Measurements from ENCODE around the gene PLEKHG3.
"Not testable (repeated sequence)": the region's sequence is repeated elsewhere in the genome, so short reads cannot be mapped to it uniquely, and the experiment has no call there.

The PLEKHG3 gene

DNA sequence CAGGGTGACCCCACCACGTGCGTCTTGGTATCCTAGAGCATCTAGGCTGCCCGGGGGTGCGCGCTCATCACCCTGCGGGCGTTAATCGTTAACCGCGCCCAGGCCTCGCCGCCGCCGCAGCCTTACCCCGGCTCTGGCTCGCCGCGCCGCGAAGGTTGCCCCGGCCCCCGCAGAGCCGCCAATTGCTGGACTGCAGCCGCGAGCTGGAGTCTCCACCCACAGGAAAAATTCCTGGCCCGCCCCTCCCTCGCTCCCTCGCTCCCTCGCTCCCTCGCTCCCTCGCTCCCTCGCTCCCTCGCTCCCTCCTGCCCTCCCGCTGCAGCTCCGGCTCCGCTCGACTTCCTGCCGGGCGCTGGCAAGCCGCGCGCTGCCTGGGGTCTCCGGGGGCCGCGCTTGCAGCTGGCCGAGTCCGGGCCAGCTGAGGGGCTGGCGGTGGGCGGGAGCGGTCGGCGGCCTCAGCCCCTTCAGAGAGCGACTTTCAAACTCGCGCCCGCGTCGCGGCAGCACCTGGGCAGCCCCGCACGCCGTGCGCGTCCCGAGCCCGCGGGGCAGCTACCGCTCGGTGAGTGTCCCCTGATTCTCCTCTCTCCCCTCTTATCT, at the start of gene PLEKHG3:
Gene PLEKHG3, plus strand, starts transcription at position 282 of the 600 bp plus-strand sequence. CDS start 23,208 bp downstream, outside the sequence.
- peak; percentile 43 for DNase-seq

DNA sequence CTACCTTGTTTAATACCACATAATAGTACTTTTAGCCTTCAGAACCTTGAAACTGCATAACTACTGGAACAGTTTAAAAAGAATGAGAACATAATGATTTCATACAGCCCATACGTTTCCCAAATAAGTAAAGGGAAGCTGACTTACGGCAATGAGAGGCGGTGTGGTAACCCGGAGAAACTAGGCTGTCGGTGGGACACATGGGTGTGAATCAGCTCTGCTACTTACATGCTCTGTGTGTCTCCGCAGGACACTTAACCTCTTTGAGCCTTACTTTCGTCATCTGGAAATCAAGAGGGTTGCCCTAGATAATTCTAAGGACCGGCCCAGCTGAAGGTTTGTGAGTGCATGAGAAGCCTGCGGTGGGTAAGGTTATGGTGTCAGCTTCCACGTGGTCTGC, 49.3 kb upstream of the PLEKHG3 start:
- no peak for DNase-seq

DNA sequence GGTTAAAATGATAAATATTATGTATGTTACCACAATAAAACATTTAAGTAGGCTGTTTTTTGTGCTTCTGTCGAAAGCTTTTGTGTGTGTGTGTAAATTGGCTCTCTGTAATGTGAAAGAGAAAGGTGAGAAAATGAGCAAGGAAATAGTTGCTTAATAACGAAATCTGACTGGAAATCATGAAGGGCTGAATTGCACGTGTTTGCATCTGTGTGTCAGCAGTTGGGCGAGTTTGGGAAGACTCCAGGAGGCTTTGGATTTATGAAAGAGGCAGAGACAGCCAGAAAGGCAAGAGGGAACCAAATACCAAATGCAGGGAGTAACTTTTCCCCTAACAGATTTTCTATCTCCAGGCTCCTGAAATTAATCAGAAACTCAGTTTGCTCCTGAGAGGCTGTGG, 47.2 kb upstream of the PLEKHG3 start:
- DNase-seq: no peak

DNA sequence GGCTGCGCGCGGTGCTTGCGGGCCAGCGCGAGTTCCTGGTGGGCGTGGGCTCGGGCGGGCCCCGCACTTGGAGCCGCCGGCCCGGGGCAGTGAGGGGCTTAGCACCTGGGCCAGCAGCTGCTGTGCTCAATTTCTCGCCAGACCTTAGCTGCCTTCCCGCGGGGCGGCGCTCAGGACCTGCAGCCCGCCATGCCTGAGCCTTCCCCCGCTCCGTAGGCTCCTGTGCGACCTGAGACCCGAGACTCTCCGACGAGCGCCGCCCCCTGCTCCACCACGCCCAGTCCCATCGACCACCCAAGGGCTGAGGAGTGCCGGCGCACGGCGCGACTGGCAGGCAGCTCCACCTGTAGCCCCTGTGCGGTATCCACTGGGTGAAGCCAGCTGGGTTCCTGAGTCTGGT, 46.0 kb upstream of the PLEKHG3 start:
- no peak for DNase-seq

DNA sequence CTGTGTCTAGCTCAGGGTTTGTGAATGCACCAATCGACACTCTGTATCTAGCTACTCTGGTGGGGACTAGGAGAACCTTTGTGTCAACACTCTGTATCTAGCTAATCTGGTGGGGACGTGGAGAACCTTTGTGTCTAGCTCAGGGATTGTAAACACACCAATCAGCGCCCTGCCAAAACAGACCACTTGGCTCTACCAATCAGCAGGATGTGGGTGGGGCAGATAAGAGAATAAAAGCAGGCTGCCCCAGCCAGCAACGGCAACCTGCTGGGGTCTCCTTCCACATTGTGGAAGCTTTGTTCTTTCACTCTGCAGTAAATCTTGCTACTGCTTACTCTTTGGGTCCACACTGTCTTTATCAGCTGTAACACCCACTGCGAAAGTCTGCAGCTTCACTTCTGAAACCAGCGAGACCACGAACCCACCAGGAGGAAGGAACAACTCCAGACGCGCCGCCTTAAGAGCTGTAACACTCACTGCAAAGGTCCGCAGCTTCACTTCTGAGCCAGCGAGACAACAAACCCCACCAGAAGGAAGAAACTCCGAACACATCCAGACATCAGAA, 45.4 kb upstream of the PLEKHG3 start:
- not testable (repeated sequence) for DNase-seq

DNA sequence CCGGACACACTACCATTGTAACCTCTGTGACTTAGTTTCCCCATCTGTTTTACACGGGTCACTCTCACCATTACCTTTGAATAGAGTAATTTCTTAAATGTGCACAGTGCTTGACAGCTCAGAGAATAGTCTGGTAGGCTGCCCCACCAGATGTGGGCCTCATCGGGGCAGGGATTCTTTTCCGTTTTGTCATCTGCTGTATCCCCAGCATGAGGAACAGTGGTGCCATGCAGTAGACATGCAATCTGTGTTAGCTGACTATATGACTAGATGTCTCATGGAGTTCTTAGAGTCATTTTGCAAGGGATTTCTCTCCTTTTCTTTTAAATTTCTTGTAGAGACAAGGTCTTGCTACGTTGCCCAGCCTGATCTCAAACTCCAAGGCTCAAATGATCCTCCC, 44.9 kb upstream of the PLEKHG3 start:
- DNase-seq: no peak

DNA sequence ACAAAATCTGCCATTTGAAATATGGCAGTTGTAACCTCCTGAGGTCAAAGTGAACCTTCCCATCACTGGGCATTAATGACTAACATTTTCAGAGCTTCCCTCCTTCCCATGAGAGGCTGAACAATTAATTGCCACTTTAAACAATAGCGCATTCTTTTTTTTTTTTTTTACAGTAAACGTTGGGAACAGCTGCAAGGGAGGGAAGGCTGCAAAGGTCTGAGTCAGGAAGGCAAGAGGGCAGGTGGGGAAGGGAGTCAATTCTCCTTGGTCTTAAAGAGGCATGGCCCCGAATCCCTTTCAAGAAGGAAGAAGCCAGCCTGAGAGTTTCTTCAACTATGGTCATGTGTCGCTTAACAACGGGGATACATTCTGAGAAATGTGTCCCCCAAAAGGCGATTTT, 41.0 kb upstream of the PLEKHG3 start:
- no peak for DNase-seq

DNA sequence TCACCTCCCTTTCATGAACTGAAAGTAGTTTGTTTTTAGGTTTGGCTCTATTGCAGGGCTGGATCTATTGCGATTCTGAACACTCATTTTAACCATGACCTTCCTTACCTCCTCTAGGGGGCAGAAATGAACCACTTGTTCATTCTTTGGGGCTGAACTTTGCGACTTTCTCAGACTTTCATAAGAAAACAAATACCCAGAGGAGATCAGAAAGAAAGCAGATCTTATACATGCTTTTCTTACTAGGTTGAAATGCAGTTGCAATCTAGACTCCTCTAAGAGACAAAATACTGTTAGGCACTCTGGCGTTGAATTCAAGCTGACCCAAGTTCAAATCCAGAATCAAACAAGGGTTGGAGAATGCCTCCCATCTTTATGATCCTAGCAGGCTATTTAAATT, 32.6 kb upstream of the PLEKHG3 start:
- DNase-seq: no peak

DNA sequence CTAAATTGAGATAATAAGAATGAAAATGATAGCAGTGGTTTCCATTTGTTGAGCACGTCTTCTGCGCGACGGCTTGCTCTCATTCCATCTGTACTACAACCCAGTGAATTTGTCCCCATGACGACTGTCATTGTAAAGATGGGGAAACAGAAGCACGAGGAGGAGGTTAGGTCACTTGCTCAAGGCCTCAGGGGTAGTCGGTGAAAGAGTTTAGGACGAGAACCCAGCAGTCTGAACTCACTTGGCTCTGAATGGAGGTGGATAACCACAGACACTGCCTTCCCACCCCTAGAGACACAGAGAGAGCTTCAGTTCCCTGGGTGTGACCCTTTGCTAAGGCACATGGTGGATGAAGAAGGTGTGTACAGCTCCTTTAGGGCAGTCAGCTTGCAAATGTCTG, 30.9 kb upstream of the PLEKHG3 start:
- DNase-seq: peak; percentile 23

DNA sequence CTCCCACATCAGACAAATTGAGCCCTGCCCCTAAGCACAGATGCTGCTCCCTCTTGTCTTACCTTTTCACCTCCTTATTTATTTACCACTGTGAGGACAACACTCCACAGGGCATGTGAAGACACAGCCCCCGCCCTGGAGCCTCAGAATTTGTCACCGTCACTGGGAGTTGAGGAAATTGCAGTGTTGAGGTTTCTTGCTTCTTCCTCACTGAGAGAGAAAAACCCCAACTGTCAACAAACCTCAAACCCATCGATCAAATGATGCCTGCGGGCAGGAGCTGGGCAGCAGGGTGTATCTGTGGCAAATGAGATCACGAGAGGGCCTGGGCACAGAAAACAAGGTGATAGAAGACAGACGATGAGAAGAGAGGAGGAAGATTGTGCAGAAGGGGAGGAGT, 30.5 kb upstream of the PLEKHG3 start:
- peak; percentile 45 for DNase-seq

DNA sequence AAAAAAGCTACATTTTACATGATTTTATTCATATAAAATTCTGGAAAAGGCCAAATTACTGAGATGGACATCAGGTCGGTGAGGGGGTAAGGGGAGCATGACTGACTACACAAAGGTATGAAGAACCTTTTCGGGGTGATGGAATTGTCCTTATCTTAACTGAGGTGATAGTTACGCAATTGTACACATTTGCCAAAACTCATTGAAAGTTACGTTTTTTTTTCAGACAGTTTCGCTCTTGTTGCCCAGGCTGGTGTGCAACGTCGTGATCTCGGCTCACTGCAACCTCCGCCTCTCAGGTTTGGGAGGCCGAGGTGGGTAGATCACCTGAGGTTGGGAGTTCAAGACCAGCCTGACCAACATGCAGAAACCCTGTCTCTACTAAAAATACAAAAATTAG, 29.4 kb upstream of the PLEKHG3 start:
- no peak for DNase-seq

DNA sequence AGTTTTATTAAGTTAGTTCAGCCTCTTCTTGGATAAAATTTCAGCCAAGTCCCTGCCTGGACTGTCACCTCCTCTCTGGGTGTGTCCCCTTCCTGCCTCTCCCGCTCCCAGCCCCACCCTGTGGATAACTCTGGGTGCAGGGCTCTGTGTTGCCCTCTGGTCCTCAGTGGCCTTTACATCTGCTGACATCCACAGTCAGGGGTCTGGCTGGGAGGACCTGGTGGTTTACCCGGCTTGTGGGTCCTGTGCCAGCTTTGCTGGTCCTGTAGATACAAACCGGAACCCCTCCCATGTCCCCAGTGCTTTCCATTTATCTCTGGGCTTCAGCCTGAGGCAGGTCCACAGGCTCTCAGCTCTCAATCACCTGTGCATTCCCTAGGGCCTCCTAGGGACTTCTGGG, 28.9 kb upstream of the PLEKHG3 start:
- no peak for DNase-seq

DNA sequence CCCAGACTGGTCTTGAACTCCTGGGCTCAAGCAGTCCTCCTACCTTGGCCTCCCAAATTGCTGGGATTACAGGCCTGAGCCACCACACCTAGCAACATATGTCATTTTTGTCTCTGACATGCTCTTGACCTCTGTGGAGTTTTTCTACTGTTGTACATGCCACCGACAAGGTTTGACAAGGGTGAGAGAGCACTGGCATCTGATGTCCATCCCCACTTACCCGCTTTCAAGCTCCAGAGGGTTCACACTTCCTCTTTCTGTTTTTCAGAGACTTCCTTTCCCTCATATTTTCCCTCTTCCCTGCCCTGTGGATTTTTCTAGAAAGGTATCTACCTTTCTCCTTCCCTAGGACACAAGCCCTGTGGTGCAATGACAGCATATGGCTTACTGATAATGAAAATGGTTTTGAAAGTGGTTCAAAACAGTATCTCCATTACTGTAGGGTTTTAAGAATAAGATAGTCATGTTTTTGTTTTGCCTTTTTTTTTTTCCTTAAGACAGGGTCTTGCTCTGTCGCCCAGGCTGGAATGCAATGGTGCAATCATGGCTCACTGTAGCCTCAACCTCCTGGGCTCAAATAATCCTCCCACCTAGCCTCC, 27.7 kb upstream of the PLEKHG3 start:
- DNase-seq: no peak

DNA sequence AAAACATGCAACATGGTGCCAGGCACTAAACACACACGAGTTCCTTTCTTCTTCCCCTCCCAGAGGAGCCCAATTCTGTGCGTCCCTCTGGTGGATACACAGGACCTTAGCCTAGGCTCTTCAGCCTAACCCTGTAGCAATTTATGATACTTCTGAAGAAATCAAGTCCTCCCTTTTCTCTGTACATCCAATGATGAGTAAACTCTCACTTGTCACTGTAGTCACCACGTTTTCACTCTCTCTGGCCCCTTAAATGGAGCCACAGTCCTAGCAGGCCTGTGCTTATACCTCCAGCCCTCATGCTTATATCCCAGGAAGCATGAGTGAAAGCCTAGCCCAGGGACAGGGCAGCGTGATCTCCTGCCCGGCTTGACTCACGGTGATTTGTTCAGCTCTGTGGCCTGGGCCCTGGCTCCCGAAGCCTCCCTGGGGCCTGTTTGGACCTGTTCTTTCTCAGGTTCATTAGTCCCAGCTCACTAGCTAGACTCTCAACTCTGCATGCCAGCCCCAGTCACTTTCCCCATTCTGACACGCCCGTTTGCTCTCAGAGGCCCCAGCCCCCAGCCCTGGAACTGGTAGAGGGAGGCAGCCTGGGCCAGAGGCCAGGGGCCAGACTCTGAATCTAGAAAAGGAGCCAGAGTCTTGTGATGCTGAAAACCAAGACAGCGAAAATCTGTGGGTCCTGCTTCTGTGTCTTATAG, 24.1 kb upstream of the PLEKHG3 start:
- DNase-seq: no peak

DNA sequence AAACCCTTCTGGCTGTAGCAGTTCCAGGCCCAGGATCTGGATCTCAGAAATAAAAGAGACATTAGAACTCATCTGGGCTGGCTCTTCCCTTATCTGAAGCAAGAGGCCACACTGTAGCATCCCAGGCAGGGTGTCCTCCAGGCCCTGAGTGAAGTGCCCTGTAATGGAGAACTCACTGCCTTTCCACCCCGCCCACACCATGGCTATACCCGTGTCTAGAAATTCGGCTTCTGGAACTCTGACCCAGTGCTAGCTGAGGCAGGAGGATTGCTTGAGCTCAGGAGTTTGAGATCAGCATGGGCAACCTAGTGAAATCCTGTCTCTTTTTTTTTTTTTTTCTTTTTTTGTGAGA, 23.5 kb upstream of the PLEKHG3 start:
- DNase-seq: no peak

DNA sequence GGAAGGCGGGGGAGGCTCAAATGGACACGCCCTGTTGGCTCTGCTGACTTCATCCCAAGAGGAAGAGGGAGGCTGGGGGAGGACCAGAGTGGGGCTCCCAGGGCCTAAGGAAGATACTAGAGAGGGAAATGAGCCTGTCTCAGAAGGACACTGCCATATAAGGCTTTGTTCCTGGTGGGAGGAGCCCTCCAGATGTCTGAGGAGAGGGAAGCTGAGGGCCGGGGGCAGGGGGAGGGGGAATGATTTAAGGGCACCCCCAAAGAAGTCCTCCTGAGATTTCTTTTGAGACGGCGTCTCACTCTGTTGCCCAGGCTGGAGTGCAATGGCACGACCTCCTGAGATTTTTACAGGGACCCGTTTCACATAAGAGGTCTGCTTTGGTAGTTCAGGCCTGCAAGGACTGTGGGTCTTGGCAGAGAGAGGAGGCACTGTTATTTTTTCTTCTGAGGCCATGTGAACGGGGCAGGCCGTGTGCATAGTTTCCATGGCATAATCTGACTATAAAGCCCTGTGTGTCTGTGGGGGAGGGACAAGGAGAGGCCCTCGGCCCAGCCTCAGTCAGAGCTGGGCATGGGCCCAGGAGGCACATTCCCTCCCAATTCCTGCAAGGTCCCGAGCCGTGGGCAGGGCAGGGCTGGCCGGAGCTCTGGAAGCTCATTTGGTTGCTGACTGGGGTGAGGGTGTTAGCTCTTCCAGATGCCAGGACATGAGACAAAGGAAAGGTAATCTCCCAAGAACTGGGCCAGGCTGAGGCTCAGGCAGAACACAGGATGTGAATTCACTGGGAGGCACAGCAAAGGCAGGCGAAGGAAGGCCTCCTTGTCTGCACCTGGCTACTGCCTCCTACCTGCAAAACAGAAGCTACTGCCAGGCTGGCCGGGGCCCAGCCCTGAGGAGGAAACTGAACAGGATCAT, 22.2 kb upstream of the PLEKHG3 start:
- no peak for DNase-seq

DNA sequence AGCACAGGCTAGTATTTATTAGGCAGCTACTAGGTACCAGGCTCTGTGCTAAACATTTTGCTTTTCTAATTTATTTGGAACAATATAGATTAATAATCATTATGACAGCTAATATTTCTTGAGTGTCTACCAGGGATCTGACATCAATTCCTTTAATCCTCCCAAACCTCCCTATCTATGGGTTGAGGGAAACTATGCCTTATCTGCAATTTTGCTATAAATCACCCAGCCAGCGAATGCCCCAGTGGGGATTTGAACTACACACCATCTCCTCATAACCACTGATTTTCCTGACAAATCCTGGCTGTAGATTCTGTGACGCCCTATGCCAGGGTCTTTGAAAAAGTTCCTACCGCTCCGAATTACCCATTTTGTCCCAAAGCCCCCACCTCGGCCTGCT, 21.4 kb upstream of the PLEKHG3 start:
- DNase-seq: no peak

DNA sequence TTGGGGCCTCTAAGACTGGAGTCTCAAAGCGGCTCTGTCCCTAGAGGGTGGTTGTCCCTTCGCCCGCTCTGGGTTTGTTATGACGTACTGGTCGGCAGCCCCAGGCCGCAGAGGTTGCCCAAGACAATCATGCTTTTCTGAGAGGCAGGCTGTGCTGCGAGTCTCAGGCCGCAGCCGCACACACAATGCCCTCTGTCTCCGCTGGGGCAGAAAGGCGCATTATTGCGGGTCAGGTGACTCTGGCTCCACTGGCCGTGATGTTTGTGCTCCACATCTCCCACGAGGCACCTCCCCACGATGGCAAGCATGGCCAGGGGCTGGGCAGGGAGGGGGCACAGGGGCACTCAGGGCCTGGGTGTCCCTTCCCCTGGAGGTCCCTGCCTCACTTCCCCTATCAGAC, 21.0 kb upstream of the PLEKHG3 start:
- no peak for DNase-seq

DNA sequence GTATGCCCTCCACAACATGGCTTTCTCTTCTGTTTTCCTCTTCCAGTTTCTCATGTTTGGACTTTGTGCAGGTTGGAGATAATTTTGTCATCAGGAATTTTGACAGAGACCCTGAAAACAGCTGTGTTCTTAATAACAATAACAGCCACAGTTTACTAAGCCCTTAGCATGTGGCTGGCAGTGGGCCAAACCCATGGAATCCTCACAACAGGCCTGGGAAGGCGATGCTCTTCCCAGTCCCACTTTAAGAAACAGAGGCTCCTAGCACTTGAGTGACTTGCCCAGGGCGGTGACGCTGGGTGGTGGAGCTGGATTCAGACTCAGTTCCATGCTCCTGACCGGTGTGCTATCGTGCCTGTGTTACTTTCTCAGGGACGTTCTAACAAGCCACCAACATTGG, 20.1 kb upstream of the PLEKHG3 start:
- DNase-seq: no peak

DNA sequence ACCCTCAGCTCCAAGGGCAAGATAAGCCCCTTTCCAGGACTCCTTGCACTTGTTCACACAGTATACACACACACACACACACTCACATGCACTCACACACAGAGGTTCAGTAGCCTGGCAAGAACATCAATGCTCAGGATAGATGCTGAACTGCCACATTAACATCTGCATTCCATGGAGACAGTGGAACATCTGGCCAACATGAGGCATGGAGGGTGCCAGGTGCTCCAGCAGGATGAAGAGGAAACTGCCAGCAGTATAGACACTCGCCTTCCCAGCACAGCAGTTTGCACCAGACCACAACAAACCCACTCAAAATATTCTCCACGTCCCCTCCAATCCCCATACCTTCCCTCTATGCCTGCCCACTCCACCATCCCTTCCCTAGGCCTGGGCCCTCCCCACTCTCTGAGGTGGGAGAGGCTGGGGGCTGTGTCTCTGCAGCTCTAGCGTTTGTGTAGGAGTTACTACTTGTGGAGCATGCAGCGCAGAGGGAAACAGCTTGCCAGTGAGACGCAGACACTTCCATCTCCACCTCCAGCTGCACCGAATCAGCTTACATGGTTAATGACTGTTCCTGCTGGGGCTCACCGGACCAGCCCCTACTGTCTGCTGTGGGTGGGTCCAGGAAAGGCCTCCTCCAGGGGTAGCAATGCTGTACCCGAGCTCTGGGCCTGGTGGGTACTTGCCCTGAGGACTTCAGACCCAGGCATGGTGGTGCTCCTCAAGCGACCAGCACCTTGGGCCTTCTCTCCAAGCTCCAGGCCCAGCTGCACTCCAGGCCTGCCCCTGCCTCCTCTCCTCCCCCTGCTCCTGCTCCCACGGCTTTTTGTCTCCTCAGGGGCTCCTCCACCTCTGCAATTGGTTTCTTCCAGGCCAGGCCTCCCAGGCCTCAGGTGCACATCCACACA, 18.6 kb upstream of the PLEKHG3 start:
- DNase-seq: no peak

DNA sequence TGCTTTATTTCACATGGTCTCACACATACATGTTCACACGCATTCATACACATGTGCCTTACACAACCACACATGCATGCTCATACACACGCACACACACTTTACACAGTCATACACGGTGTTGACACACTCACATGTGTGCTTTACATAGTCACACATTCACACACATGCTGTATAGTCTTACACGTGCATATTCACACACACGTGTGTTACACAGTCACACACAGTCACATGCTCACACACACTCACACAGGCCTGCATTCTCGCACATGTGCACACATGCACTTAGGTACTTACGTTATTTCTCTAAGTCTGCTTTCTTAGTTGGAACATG, 18.0 kb upstream of the PLEKHG3 start:
- no peak for DNase-seq

DNA sequence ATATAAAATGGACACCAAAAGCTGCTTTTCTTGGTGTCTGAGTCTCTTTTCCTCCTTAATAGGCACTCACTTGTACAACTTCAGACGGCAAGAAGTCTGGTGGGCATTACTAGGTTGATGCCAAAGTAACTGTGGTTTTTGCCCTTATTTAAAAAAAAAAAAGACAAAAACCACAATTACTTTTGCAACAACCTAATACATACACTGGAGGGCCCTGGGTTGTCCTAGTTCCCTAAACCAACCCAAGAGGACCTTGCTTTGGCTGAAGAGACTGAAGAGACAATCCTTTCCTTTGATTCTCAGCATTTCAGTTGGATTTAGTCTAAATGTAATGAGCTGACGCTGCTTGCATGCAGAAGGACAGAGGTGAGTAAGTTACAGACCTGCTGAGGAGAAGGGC, 16.2 kb upstream of the PLEKHG3 start:
- no peak for DNase-seq

Measured in activated T-cell treated with anti-CD3 and anti-CD28 coated beads, Interleukin-2, amount 50 U/mL, for 1 hour (primary cell).